Ishikawa (cell line): ENCODE data around the gene CHMP4A.

Source experiments
- CEBPB ChIP-seq: IDR thresholded peaks from 2 replicates; pipeline ENCODE4 v1.6.1; 2012
- CREB1 ChIP-seq: IDR thresholded peaks from 2 replicates; pipeline ENCODE4 v1.6.1; 2012; ENCODE audit warnings: low read depth
- EGR1 ChIP-seq: IDR thresholded peaks from 2 replicates; pipeline ENCODE4 v1.6.1; 2012
- EP300 ChIP-seq: IDR thresholded peaks from 2 replicates; pipeline ENCODE4 v1.6.1; 2012; ENCODE audit warnings: borderline replicate concordance
- MAX ChIP-seq: IDR thresholded peaks from 2 replicates; pipeline ENCODE4 v1.6.1; 2012
- NFIC ChIP-seq: IDR thresholded peaks from 2 replicates; pipeline ENCODE4 v1.6.1; 2012
- RAD21 ChIP-seq: IDR thresholded peaks from 2 replicates; pipeline ENCODE4 v1.6.1; 2012; ENCODE audit warnings: low read depth
- REST ChIP-seq: IDR thresholded peaks from 2 replicates; pipeline ENCODE4 v1.6.1; 2012; ENCODE audit warnings: low read depth, mild to moderate bottlenecking
- TAF1 ChIP-seq: IDR thresholded peaks from 2 replicates; pipeline ENCODE4 v1.6.1; 2012; ENCODE audit warnings: low read depth, mild to moderate bottlenecking
- TCF12 ChIP-seq: IDR thresholded peaks from 2 replicates; pipeline ENCODE4 v1.6.1; 2012; ENCODE audit warnings: low read depth
- TEAD4 ChIP-seq: IDR thresholded peaks from 2 replicates; pipeline ENCODE4 v1.6.1; 2012
- USF1 ChIP-seq: IDR thresholded peaks from 2 replicates; pipeline ENCODE4 v1.6.1; 2012
- YY1 ChIP-seq: IDR thresholded peaks from 2 replicates; pipeline ENCODE4 v1.6.1; 2012; ENCODE audit warnings: low read depth
- ZBTB7A ChIP-seq: IDR thresholded peaks from 2 replicates; pipeline ENCODE4 v1.6.1; 2012; ENCODE audit warnings: low read depth

- TF ChIP-seq RAD21 (no peak), USF1 (no peak), EP300 (no peak), MAX (no peak), TAF1 (no peak), REST (no peak), TEAD4 (no peak), NFIC (no peak), CEBPB (no peak), ZBTB7A (no peak), YY1 (no peak), CREB1 (no peak), EGR1 (no peak), TCF12 (no peak)
Observed at GRCh38 chr14:24261256-24261968, 48.1 kb upstream of the CHMP4A start.
